CD8-positive, alpha-beta memory T cell (primary cell): ENCODE results near the gene RABGAP1. TPM values are rescaled to one million over a fixed set of nuclear protein-coding genes. Genes with fewer than 3 reads are reported as not detected.
A peak's percentile ranks its signal among the peaks of the same experiment; 100 is the strongest.

Experiments
- CTCF ChIA-PET: fragments of 350-600 bp; sonication (Branson Sonifier 250); formaldehyde crosslinking; loops from one replicate; lab custom pipeline; 2021; ENCODE audit warnings: antibody characterized with exemption; lab: Charles Lee
- POLR2A ChIA-PET: fragments of 350-600 bp; sonication (Branson Sonifier 250); formaldehyde crosslinking; loops from one replicate; lab custom pipeline; 2021; ENCODE audit warnings: antibody characterized with exemption; lab: Charles Lee
- DNase-seq, 5 donors: peaks; one replicate each; pipeline versions ENCODE4 v3.0.0 to v3.0.0-alpha.2; 2020 to 2022; ENCODE audit warnings: mixed read lengths in 1 of 5
- H3K27ac ChIP-seq: one replicate; pipeline ENCODE4 v1.7.0; 2013; ENCODE audit warnings: low read depth, mild to moderate bottlenecking, low read length, moderate library complexity
- H3K27me3 ChIP-seq: 2 replicates; pipeline ENCODE4 v1.7.0; 2013; ENCODE audit warnings: low read length, mild to moderate bottlenecking; ENCODE audit not compliant: insufficient read depth, poor library complexity, severe bottlenecking
- H3K36me3 ChIP-seq: 2 replicates; pipeline ENCODE4 v1.7.0; 2013; ENCODE audit warnings: mild to moderate bottlenecking, low read length, moderate library complexity; ENCODE audit not compliant: insufficient read depth
- H3K4me1 ChIP-seq: 2 replicates; pipeline ENCODE4 v1.7.0; 2013; ENCODE audit warnings: mild to moderate bottlenecking, low read length, moderate library complexity; ENCODE audit not compliant: insufficient read depth
- H3K4me3 ChIP-seq: 2 replicates; pipeline ENCODE4 v1.7.0; 2013; ENCODE audit warnings: mild to moderate bottlenecking, low read length
- H3K9me3 ChIP-seq: 2 replicates; pipeline ENCODE4 v1.7.0; 2013; ENCODE audit warnings: mild to moderate bottlenecking, low read length
- H3K27ac Mint-ChIP-seq, 8 donors: one replicate each; pipeline ENCODE4 v1.8.0; 2020 to 2021; ENCODE audit warnings: mixed read lengths in 8 of 8, mild to moderate bottlenecking in 6 of 8, inconsistent platforms in 3 of 8, moderate library complexity in 3 of 8
- H3K27me3 Mint-ChIP-seq, 2 donors: one replicate each; pipeline ENCODE4 v1.8.0; 2020 to 2021; ENCODE audit warnings: mixed read lengths in 2 of 2, mild to moderate bottlenecking in 1 of 2, moderate library complexity in 1 of 2
- H3K36me3 Mint-ChIP-seq, 3 donors: one replicate each; pipeline ENCODE4 v1.8.0; 2020 to 2021; ENCODE audit warnings: mixed read lengths in 3 of 3, inconsistent platforms in 1 of 3, mild to moderate bottlenecking in 1 of 3
- H3K4me1 Mint-ChIP-seq, 3 donors: one replicate each; pipeline ENCODE4 v1.8.0; 2020 to 2021; ENCODE audit warnings: mixed read lengths in 3 of 3, inconsistent platforms in 1 of 3, mild to moderate bottlenecking in 1 of 3
- H3K4me3 Mint-ChIP-seq, 7 donors: one replicate each; pipeline ENCODE4 v1.8.0; 2020 to 2021; ENCODE audit warnings: mixed read lengths in 7 of 7, mild to moderate bottlenecking in 6 of 7, moderate library complexity in 4 of 7, inconsistent platforms in 2 of 7
- H3K9me3 Mint-ChIP-seq, 5 donors: one replicate each; pipeline ENCODE4 v1.8.0; 2020 to 2022; ENCODE audit warnings: mixed read lengths in 5 of 5, mild to moderate bottlenecking in 3 of 5, moderate library complexity in 2 of 5, inconsistent platforms in 1 of 5
- polyA plus RNA-seq: library from polyadenylated mRNA; unstranded; fragments of 300-500 nt; fragmentation: Illumina TruSeq; gene quantifications from one replicate; pipeline ENCODE4 v1.2.3, GENCODE V29; 2021
- total RNA-seq, 2 experiments: library from RNA; stranded (reverse); gene quantifications; one replicate each; pipeline ENCODE4 v1.2.3, GENCODE V29; 2021

Gene RABGAP1
- total and polyA plus RNA-seq, 3 experiments from 2014 or later = 20.7 to 24.3 (median 22.2) TPM

GRCh38 chr9:122931226-122932121 lies 9.3 kb upstream of the RABGAP1 start, which contains the start of gene ZBTB26:
ZBTB26 (minus strand) TSS chr9:122931512; CDS start chr9:122919934, 11,578 bp downstream.
- Mint-ChIP-seq H3K27ac (peak within 1 kb of the TSS in 6 of 8 donors; percentile 88 to 98 (median 96)), H3K4me1 (peaks cover 23 to 35% (median 28%) of the 10 kb centered on the region in 3 donors), H3K9me3 (no peaks in the 10 kb centered on the region), H3K4me3 (no peak within 1 kb of the TSS), H3K27me3 (no peaks in the 10 kb centered on the region), H3K36me3 (peaks cover 0 to 13% (median 0%) of the 10 kb centered on the region in 3 donors)
- DNase-seq = peak; percentile 85 to 92 (median 88)
- Histone ChIP-seq H3K36me3 (no peaks in the 10 kb centered on the region), H3K27me3 (no peaks in the 10 kb centered on the region), H3K9me3 (no peaks in the 10 kb centered on the region), H3K27ac (peak within 1 kb of the TSS; percentile 78), H3K4me3 (peak within 1 kb of the TSS; percentile 79), H3K4me1 (peaks cover 29% of the 10 kb centered on the region)
- ChIA-PET CTCF (interaction anchor here (1.1 to 1.5 kb wide), 3 partner anchors 16 to 64 kb away, joined by 3 to 8 read pairs (median 4); partner anchors contain the start of gene ZBTB6), POLR2A (interaction anchor here (1.2 to 3.6 kb wide), 4 partner anchors 9 to 27 kb away, joined by 4 to 29 read pairs (median 16); partner anchors contain the start of genes RABGAP1, RC3H2 and ZBTB6)

GRCh38 chr9:122936464-122936863 lies 4.4 kb upstream of the RABGAP1 start:
- no peaks in the 10 kb centered on the region for H3K27me3 ChIP-seq
- H3K4me1 ChIP-seq = peaks cover 25% of the 10 kb centered on the region
- DNase-seq = no peak
- no peak overlapping the region for H3K4me3 ChIP-seq
- peaks cover 32 to 40% (median 36%) of the 10 kb centered on the region in 3 donors for H3K4me1 Mint-ChIP-seq
- H3K27ac ChIP-seq = no peak overlapping the region
- no peaks in the 10 kb centered on the region for H3K9me3 Mint-ChIP-seq
- H3K4me3 Mint-ChIP-seq = peak overlapping the region in 1 of 7 donors; percentile 54
- H3K27ac Mint-ChIP-seq = no peak overlapping the region
- CTCF ChIA-PET = interaction anchor here (0.6 to 1.4 kb wide), 2 partner anchors 31 to 40 kb away, joined by 3 read pairs; partner anchors contain the start of gene RC3H2
- no peaks in the 10 kb centered on the region for H3K9me3 ChIP-seq
- H3K36me3 Mint-ChIP-seq = peaks cover 0 to 27% (median 1%) of the 10 kb centered on the region in 3 donors
- peaks cover 0 to 2% of the 10 kb centered on the region in 2 donors for H3K27me3 Mint-ChIP-seq
- POLR2A ChIA-PET = no interaction called here
- H3K36me3 ChIP-seq = peaks cover 5% of the 10 kb centered on the region

GRCh38 chr9:122936883-122937282 lies 3.9 kb upstream of the RABGAP1 start:
- Histone ChIP-seq H3K27ac (no peak overlapping the region), H3K36me3 (peaks cover 5% of the 10 kb centered on the region), H3K4me1 (peaks cover 29% of the 10 kb centered on the region), H3K9me3 (no peaks in the 10 kb centered on the region), H3K4me3 (no peak overlapping the region), H3K27me3 (no peaks in the 10 kb centered on the region)
- peaks cover 33 to 42% (median 36%) of the 10 kb centered on the region in 3 donors for H3K4me1 Mint-ChIP-seq
- ChIA-PET CTCF (interaction anchor here (1.4 kb wide), 1 partner anchor 32 kb away, joined by 3 read pairs; the partner anchor contains the start of gene RC3H2), POLR2A (no interaction called here)
- no peaks in the 10 kb centered on the region for H3K9me3 Mint-ChIP-seq
- peaks cover 0 to 2% of the 10 kb centered on the region in 2 donors for H3K27me3 Mint-ChIP-seq
- DNase-seq = no peak
- no peak overlapping the region for H3K27ac Mint-ChIP-seq
- H3K36me3 Mint-ChIP-seq = peaks cover 0 to 24% (median 1%) of the 10 kb centered on the region in 3 donors
- no peak overlapping the region for H3K4me3 Mint-ChIP-seq

- H3K4me3 Mint-ChIP-seq = peak overlapping the region in 1 of 7 donors; percentile 28
- Histone ChIP-seq H3K36me3 (peaks cover 5% of the 10 kb centered on the region), H3K27me3 (no peaks in the 10 kb centered on the region), H3K4me3 (no peak overlapping the region), H3K27ac (no peak overlapping the region), H3K4me1 (peaks cover 21% of the 10 kb centered on the region), H3K9me3 (no peaks in the 10 kb centered on the region)
- H3K4me1 Mint-ChIP-seq = peaks cover 25 to 38% (median 37%) of the 10 kb centered on the region in 3 donors
- H3K27ac Mint-ChIP-seq = peak overlapping the region in 2 of 8 donors; percentile 80 to 82
- peaks cover 0 to 2% of the 10 kb centered on the region in 2 donors for H3K27me3 Mint-ChIP-seq
- peaks cover 0 to 24% (median 1%) of the 10 kb centered on the region in 3 donors for H3K36me3 Mint-ChIP-seq
- ChIA-PET POLR2A (interaction anchor here (2.1 kb wide), 1 partner anchor 26 kb away, joined by 19 read pairs; the partner anchor contains the start of gene ZBTB6), CTCF (no interaction called here)
- no peak for DNase-seq
- no peaks in the 10 kb centered on the region for H3K9me3 Mint-ChIP-seq
These were observed 1.2 kb upstream of the RABGAP1 start for GRCh38 chr9:122939601-122940000.

GRCh38 chr9:122940454-122940748 lies 419 bp upstream of the RABGAP1 start:
- DNase-seq = no peak
- Mint-ChIP-seq H3K36me3 (peaks cover 0 to 28% (median 3%) of the 10 kb centered on the region in 3 donors), H3K4me3 (peak overlapping the region; percentile 90 to 96 (median 93)), H3K9me3 (no peaks in the 10 kb centered on the region), H3K27me3 (peaks cover 0 to 2% of the 10 kb centered on the region in 2 donors), H3K27ac (peak overlapping the region; percentile 70 to 98 (median 92)), H3K4me1 (peaks cover 22 to 40% (median 39%) of the 10 kb centered on the region in 3 donors)
- POLR2A ChIA-PET = interaction anchor here (0.5 to 2.4 kb wide), 9 partner anchors 10 to 1277 kb away, joined by 3 to 19 read pairs (median 5); partner anchors contain the start of genes MRRF, PDCL, RBM18 and RC3H2
- H3K4me3 ChIP-seq = peak overlapping the region; percentile 32
- CTCF ChIA-PET = interaction anchor here (1.0 kb wide), 2 partner anchors 27 to 36 kb away, joined by 3 to 5 read pairs; partner anchors contain the start of gene ZBTB6
- H3K36me3 ChIP-seq = peaks cover 5% of the 10 kb centered on the region
- peaks cover 21% of the 10 kb centered on the region for H3K4me1 ChIP-seq
- H3K27ac ChIP-seq = no peak overlapping the region
- no peaks in the 10 kb centered on the region for H3K9me3 ChIP-seq
- no peaks in the 10 kb centered on the region for H3K27me3 ChIP-seq

GRCh38 chr9:122941582-122942234 lies 888 bp downstream of the RABGAP1 start:
- peak overlapping the region; percentile 84 for H3K27ac ChIP-seq
- no peak for DNase-seq
- peak overlapping the region; percentile 80 for H3K4me3 ChIP-seq
- H3K27ac Mint-ChIP-seq = peak overlapping the region; percentile 82 to 98 (median 95)
- peaks cover 5% of the 10 kb centered on the region for H3K36me3 ChIP-seq
- no peaks in the 10 kb centered on the region for H3K9me3 Mint-ChIP-seq
- H3K4me1 ChIP-seq = peaks cover 21% of the 10 kb centered on the region
- peak overlapping the region; percentile 90 to 96 (median 93) for H3K4me3 Mint-ChIP-seq
- POLR2A ChIA-PET = interaction anchor here (0.6 to 2.4 kb wide), 4 partner anchors 28 to 47 kb away, joined by 3 to 19 read pairs (median 14); partner anchors contain the start of genes RC3H2 and ZBTB6
- peaks cover 0 to 27% (median 5%) of the 10 kb centered on the region in 3 donors for H3K36me3 Mint-ChIP-seq
- no peaks in the 10 kb centered on the region for H3K9me3 ChIP-seq
- peaks cover 0 to 2% of the 10 kb centered on the region in 2 donors for H3K27me3 Mint-ChIP-seq
- peaks cover 25 to 48% (median 42%) of the 10 kb centered on the region in 3 donors for H3K4me1 Mint-ChIP-seq
- H3K27me3 ChIP-seq = no peaks in the 10 kb centered on the region
- CTCF ChIA-PET = no interaction called here
